H1 (cell line): ENCODE measurements around the gene CMTM2. TPM values are rescaled to one million over a fixed set of nuclear protein-coding genes. Genes with fewer than 3 reads are reported as not detected.
A peak's percentile ranks its signal among the peaks of the same experiment; 100 is the strongest.

Experiments used
- CTCF ChIA-PET: fragments of 300-600 bp; sonication (Branson Sonifier 250); formaldehyde crosslinking; loops from one replicate; lab custom pipeline; 2021; ENCODE audit not compliant: partially characterized antibody; lab: Charles Lee
- POLR2A ChIA-PET: fragments of 300-600 bp; sonication (Branson Sonifier 250); formaldehyde crosslinking; loops from one replicate; lab custom pipeline; 2021; ENCODE audit warnings: inconsistent platforms; ENCODE audit not compliant: partially characterized antibody; lab: Charles Lee
- DNase-seq, 2 experiments: peaks; one replicate each; pipeline versions ENCODE4 v3.0.0 to v3.0.0-alpha.2; 2010 to 2022; ENCODE audit warnings: low spot score in 2 of 2, low read depth in 1 of 2, mixed read lengths in 1 of 2
- FAIRE-seq: peaks from 2 replicates; lab custom pipeline; 2011; peaks lifted over from hg19 to GRCh38; lab: Jason Lieb, UNC
- H2AFZ ChIP-seq: 2 replicates; pipeline ENCODE4 v1.8.1; 2012; ENCODE audit warnings: low read length, inconsistent platforms
- H2AK5ac ChIP-seq: 2 replicates; pipeline ENCODE4 v1.6.1; 2013; ENCODE audit warnings: low read depth, low read length
- H2BK120ac ChIP-seq: replicated peaks from 2 replicates; pipeline ENCODE3; 2013; ENCODE audit warnings: low read depth, low read length, inconsistent platforms
- H2BK12ac ChIP-seq: 2 replicates; pipeline ENCODE4 v1.6.1; 2013; ENCODE audit warnings: low read depth, low read length
- H2BK15ac ChIP-seq: 2 replicates; pipeline ENCODE4 v1.6.1; 2013; ENCODE audit warnings: low read length
- H2BK20ac ChIP-seq: 2 replicates; pipeline ENCODE4 v1.6.1; 2013; ENCODE audit warnings: low read length
- H2BK5ac ChIP-seq: 2 replicates; pipeline ENCODE4 v1.6.1; 2013; ENCODE audit warnings: low read depth, low read length
- H3K14ac ChIP-seq: 2 replicates; pipeline ENCODE4 v1.6.1; 2013; ENCODE audit warnings: inconsistent platforms; ENCODE audit not compliant: insufficient read length
- H3K18ac ChIP-seq: 2 replicates; pipeline ENCODE4 v1.6.1; 2013; ENCODE audit warnings: low read length; ENCODE audit errors: extremely low read depth
- H3K23ac ChIP-seq: 2 replicates; pipeline ENCODE4 v1.6.1; 2013; ENCODE audit warnings: inconsistent platforms; ENCODE audit not compliant: insufficient read length
- H3K23me2 ChIP-seq: 2 replicates; pipeline ENCODE4 v1.6.1; 2013; ENCODE audit warnings: low read depth, low read length
- H3K27ac ChIP-seq: 2 replicates; pipeline ENCODE4 v1.6.1; 2011; ENCODE audit warnings: low read depth, low read length, inconsistent platforms
- H3K27me3 ChIP-seq, 4 experiments: replicated peaks in 1 of 4; 1 replicate in 1 of 4; 2 replicates in 3 of 4; pipeline versions ENCODE4 v1.6.1 to v1.8.1; 2011 to 2013; ENCODE audit warnings: low read length in 3 of 4, mild to moderate bottlenecking in 3 of 4, inconsistent platforms in 2 of 4, mixed read lengths in 2 of 4, moderate library complexity in 1 of 4; ENCODE audit not compliant: control insufficient read depth in 3 of 4, insufficient read depth in 3 of 4; ENCODE audit errors: extremely low read depth in 1 of 4
- H3K36me3 ChIP-seq, 4 experiments: 2 replicates each; pipeline versions ENCODE4 v1.6.1 to v1.8.1; 2011 to 2013; ENCODE audit warnings: mild to moderate bottlenecking in 4 of 4, low read length in 3 of 4, moderate library complexity in 2 of 4, control low read depth in 1 of 4, inconsistent platforms in 1 of 4; ENCODE audit not compliant: insufficient read depth in 4 of 4, control insufficient read depth in 2 of 4
- H3K4ac ChIP-seq: replicated peaks from 2 replicates; pipeline ENCODE3; 2013; ENCODE audit warnings: low read length, low read depth, mixed read lengths, inconsistent platforms; ENCODE audit not compliant: insufficient read length
- H3K4me1 ChIP-seq, 4 experiments: replicated peaks in 1 of 4; 1 replicate in 1 of 4; 2 replicates in 3 of 4; pipeline versions ENCODE4 v1.6.1 to v1.8.1; 2011 to 2013; ENCODE audit warnings: low read length in 3 of 4, inconsistent platforms in 2 of 4, mixed read lengths in 1 of 4; ENCODE audit not compliant: insufficient read depth in 4 of 4, control insufficient read depth in 3 of 4
- H3K4me2 ChIP-seq, 2 experiments: 2 replicates each; pipeline versions ENCODE4 v1.6.1 to v1.8.1; 2011 to 2013; ENCODE audit warnings: low read depth in 2 of 2, low read length in 2 of 2, control low read depth in 1 of 2, inconsistent platforms in 1 of 2, mild to moderate bottlenecking in 1 of 2; ENCODE audit not compliant: insufficient read depth in 1 of 2
- H3K4me3 ChIP-seq, 4 experiments: fragments of 200-600, 300-600 bp in 1 of 4; sonication (generic), shearing (Covaris generic), sonication (Bioruptor Twin) in 1 of 4; 2 replicates each; pipeline versions ENCODE4 v1.5.1 to v1.8.1; 2011 to 2016; ENCODE audit warnings: low read length in 4 of 4, low read depth in 3 of 4, control low read depth in 2 of 4, inconsistent platforms in 2 of 4, mild to moderate bottlenecking in 2 of 4, mixed read lengths in 1 of 4, moderate library complexity in 1 of 4; ENCODE audit not compliant: insufficient read depth in 2 of 4; ENCODE audit errors: extremely low read depth in 1 of 4
- H3K56ac ChIP-seq: replicated peaks from 2 replicates; pipeline ENCODE3; 2013; ENCODE audit warnings: low read depth, mild to moderate bottlenecking, mixed read lengths, low read length, inconsistent platforms; ENCODE audit not compliant: insufficient read length
- H3K79me1 ChIP-seq: 2 replicates; pipeline ENCODE4 v1.6.1; 2013; ENCODE audit warnings: low read depth, low read length, control low read depth
- H3K79me2 ChIP-seq, 2 experiments: 2 replicates each; pipeline versions ENCODE4 v1.6.1 to v1.8.1; 2012 to 2013; ENCODE audit warnings: low read length in 2 of 2, mild to moderate bottlenecking in 2 of 2, inconsistent platforms in 1 of 2; ENCODE audit not compliant: insufficient read depth in 2 of 2, control insufficient read depth in 1 of 2
- H3K9ac ChIP-seq, 4 experiments: replicated peaks in 1 of 4; 1 replicate in 1 of 4; 2 replicates in 3 of 4; pipeline versions ENCODE4 v1.6.1 to v1.8.1; 2011 to 2013; ENCODE audit warnings: low read depth in 3 of 4, low read length in 3 of 4, control low read depth in 2 of 4, mild to moderate bottlenecking in 2 of 4, moderate library complexity in 2 of 4, inconsistent platforms in 1 of 4; ENCODE audit errors: extremely low read depth in 1 of 4
- H3K9me3 ChIP-seq, 2 experiments: 2 replicates each; pipeline versions ENCODE4 v1.6.1 to v1.8.1; 2012 to 2013; ENCODE audit warnings: mild to moderate bottlenecking in 2 of 2, moderate library complexity in 2 of 2, control low read depth in 1 of 2, inconsistent platforms in 1 of 2, low read depth in 1 of 2, low read length in 1 of 2, mixed read lengths in 1 of 2; ENCODE audit not compliant: insufficient read depth in 2 of 2
- H4K20me1 ChIP-seq, 2 experiments: replicated peaks in 1 of 2; 2 replicates each; pipeline versions ENCODE3 to v1.8.1; 2011 to 2013; ENCODE audit warnings: inconsistent platforms in 2 of 2, low read length in 2 of 2, mild to moderate bottlenecking in 1 of 2; ENCODE audit not compliant: insufficient read depth in 2 of 2, control insufficient read depth in 1 of 2
- H4K5ac ChIP-seq: 2 replicates; pipeline ENCODE4 v1.6.1; 2013; ENCODE audit warnings: low read length, low read depth, mixed read lengths, inconsistent platforms; ENCODE audit not compliant: insufficient read length
- H4K8ac ChIP-seq: 2 replicates; pipeline ENCODE4 v1.8.0; 2013; ENCODE audit warnings: mild to moderate bottlenecking, moderate library complexity, low read length, inconsistent platforms; ENCODE audit not compliant: insufficient read depth; ENCODE audit errors: extremely low read depth
- H4K91ac ChIP-seq: replicated peaks from 2 replicates; pipeline ENCODE3; 2013; ENCODE audit warnings: low read length, mixed read lengths, inconsistent platforms; ENCODE audit not compliant: insufficient read length
- BACH1 ChIP-seq: IDR thresholded peaks from 2 replicates; pipeline ENCODE4 v1.6.1; 2012; ENCODE audit warnings: low read length, improper control_type of control experiment
- CREB1 ChIP-seq: IDR thresholded peaks from 2 replicates; pipeline ENCODE4 v1.6.1; 2012; ENCODE audit warnings: inconsistent platforms
- WGBS, 2 experiments: shearing (Covaris generic) in 1 of 2; methylation state at CpG; one replicate each; pipeline versions ENCODE4 v1.1.6 to v1.1.7; 2013 to 2015; ENCODE audit warnings: low lambda C conversion rate in 2 of 2, mixed read lengths in 2 of 2, inconsistent platforms in 1 of 2, low coverage in 1 of 2, missing lambda C conversion rate in 1 of 2; ENCODE audit not compliant: insufficient replicate concordance in 2 of 2, insufficient coverage in 1 of 2, insufficient read length in 1 of 2; ENCODE audit errors: extremely low coverage in 1 of 2, missing lambda C conversion rate in 1 of 2; 5-methylcytosine and 5-hydroxymethylcytosine counted together
- polyA plus RNA-seq, 7 experiments: library from polyadenylated mRNA; depleted of rRNA in 3 of 7; stranded (reverse) in 5 of 7; unstranded in 2 of 7; fragments of >200 nt in 5 of 7; fragments of 200-250 nt in 2 of 7; gene quantifications; 1 replicate in 5 of 7; 2 replicates in 1 of 7; 4 replicates in 1 of 7; pipeline versions ENCODE4 v1.2.1 to v1.2.3, GENCODE V29; 2011 to 2013; ENCODE audit warnings: missing spikeins in 2 of 7, mixed read lengths in 2 of 7
- total RNA-seq: library from RNA; stranded (reverse); fragmentation: NEBNext Ultra II Directional; extraction: Animal tissue kit (Norgen Biotek cat#: 25700); gene quantifications from 2 replicates; pipeline ENCODE4 v1.2.1, GENCODE V29; 2021

The CMTM2 gene
- total and polyA plus RNA-seq, 2 of the 8 experiments (the other 6 are each of a cell fraction or from before 2014, with no cell fraction given): not detected

DNA sequence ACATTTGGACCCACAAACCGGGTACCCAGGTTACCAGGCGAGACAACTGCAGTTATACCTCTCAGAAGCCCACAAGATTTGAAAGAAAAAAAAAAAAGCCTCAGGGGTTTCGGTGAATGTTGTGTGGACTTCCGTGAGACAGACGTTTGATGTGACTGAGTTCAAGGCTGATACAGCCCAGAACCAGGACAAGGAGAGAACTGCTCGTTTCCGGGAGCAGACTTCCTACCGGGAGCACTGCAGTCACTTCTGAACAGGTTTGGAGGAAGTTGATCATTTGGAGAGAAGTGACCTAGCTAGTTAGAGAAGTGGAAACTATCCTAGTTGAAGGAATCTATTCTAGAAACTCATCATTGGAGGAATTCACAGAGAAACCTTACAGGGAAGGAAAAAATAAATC, 26.0 kb upstream of the CMTM2 start:
- FAIRE-seq: no peak
- no peak overlapping the region for H4K5ac ChIP-seq
- H2BK5ac ChIP-seq: no peak overlapping the region
- ChIA-PET POLR2A (no interaction called here), CTCF (interaction anchor here (1.1 to 4.2 kb wide), 3 partner anchors 11 to 76 kb away, joined by 3 to 22 read pairs (median 7); partner anchors contain the start of gene CMTM1)
- peaks cover 0 to 21% (median 12%) of the 10 kb centered on the region in 4 experiments; a peak in 6 of 7 replicates for H3K27me3 ChIP-seq
- no peak overlapping the region for H2BK12ac ChIP-seq
- H2BK20ac ChIP-seq: no peak overlapping the region
- H3K79me1 ChIP-seq: no peaks in the 10 kb centered on the region; the same call in 1 of the 2 replicates
- H2AFZ ChIP-seq: no peak overlapping the region
- H3K79me2 ChIP-seq: no peaks in the 10 kb centered on the region
- no peak overlapping the region for H3K9ac ChIP-seq
- peaks cover 15% of the 10 kb centered on the region for H3K23me2 ChIP-seq
- no peak overlapping the region for H2AK5ac ChIP-seq
- no peak overlapping the region for H3K23ac ChIP-seq
- H4K8ac ChIP-seq: no peak overlapping the region
- H3K27ac ChIP-seq: no peak overlapping the region
- H3K36me3 ChIP-seq: no peaks in the 10 kb centered on the region
- H3K9me3 ChIP-seq: peaks cover 0 to 4% of the 10 kb centered on the region in 2 experiments; a peak in 1 of 4 replicates
- peaks cover 0 to 12% (median 9%) of the 10 kb centered on the region in 4 experiments; a peak in 5 of 7 replicates for H3K4me1 ChIP-seq
- no peak overlapping the region for H2BK15ac ChIP-seq
- H3K18ac ChIP-seq: no peak overlapping the region
- no peak for DNase-seq
- no peaks in the 10 kb centered on the region for H4K20me1 ChIP-seq
- peak overlapping the region in 1 of 2 experiments; percentile 71; a peak in 2 of 4 replicates for H3K4me2 ChIP-seq
- H3K4me3 ChIP-seq: peak overlapping the region in 1 of 4 experiments; percentile 59; a peak in 2 of 8 replicates
- 88% methylated on average over 8 of the region's 8 CpGs; no CpG with 5 or more reads in 1 of the 2 experiments for WGBS, 2 experiments
- no peak overlapping the region for H3K56ac ChIP-seq
- no peak overlapping the region for H4K91ac ChIP-seq
- no peak overlapping the region for H2BK120ac ChIP-seq
- H3K4ac ChIP-seq: no peak overlapping the region
- H3K14ac ChIP-seq: no peak overlapping the region
- TF ChIP-seq BACH1 (no peak), CREB1 (no peak)
